GM18907 (cell line): Measurements from ENCODE around the gene NPAS2.

ENCODE experiments used
- ATAC-seq: cut with Tn5 transposase; IDR thresholded peaks from one replicate; pipeline ENCODE4 v1.9.1; 2021; ENCODE audit warnings: mild to moderate bottlenecking, moderate library complexity; ENCODE audit not compliant: unreplicated experiment

The NPAS2 gene

GRCh38 chr2:100962366-100963025 lies 142.6 kb downstream of the NPAS2 start:
- ATAC-seq = no peak

DNA sequence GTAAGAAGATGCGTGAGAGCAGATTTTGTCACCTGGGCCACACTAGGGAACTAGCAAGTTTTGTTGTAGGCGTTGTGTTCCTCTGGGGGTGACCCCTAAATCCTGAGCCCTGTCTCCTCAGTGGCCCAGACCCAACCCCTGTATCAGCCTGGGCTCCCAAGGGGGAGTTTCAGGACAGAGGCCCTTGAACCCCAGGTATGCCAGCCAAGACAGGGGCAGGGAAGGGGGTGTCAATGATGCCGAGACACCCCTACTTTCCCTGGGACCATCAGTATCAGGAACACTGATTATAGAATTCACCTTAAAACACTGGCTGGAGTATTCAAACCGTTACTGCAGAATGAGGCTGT lies 143.1 kb downstream of the NPAS2 start:
- ATAC-seq = no peak

GRCh38 chr2:100964222-100964621 lies 144.3 kb downstream of the NPAS2 start:
- no peak for ATAC-seq

- no peak for ATAC-seq
Observed at GRCh38 chr2:100964681-100965169, 144.8 kb downstream of the NPAS2 start.

DNA sequence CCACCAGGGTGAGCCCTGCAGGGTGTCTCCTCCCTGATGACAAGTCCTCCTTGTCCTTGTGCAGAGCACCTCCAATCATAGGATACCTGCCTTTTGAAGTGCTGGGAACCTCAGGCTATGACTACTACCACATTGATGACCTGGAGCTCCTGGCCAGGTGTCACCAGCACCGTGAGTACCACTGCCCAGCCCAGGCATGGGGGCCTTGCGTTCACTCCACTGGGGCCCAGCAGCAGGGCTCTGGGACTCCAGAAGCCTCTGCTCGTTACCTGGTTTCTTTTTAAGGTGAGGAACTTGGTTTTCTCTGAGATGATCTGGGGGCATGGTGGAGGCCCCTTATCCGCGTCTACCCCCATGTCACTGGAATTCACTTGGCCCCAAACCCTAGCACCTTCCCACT lies 145.7 kb downstream of the NPAS2 start:
- ATAC-seq = no peak

- no peak for ATAC-seq
Observed at GRCh38 chr2:100967716-100968115, 147.8 kb downstream of the NPAS2 start.

- no peak for ATAC-seq
Observed at GRCh38 chr2:100968146-100969145, 148.5 kb downstream of the NPAS2 start.

DNA sequence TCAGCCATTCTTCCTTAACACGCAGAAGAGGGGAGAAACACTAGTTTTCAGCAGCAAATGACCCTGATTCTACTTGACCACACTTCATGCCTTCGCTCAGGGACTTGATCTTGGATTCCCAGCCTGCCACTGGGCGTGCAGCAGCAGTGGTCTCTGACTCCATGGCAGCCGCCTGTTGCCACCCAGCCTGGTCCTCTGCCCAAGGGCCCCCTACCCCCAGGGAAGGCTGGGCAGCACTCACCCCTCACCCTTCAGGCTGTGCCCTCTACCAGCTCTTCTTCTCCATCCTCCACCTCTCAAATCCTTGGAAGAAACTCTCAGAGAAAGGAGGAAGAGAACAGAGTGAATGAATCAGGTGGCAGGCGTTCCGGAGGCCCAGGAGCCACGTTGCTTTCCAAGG lies 150.1 kb downstream of the NPAS2 start:
- ATAC-seq = no peak

DNA sequence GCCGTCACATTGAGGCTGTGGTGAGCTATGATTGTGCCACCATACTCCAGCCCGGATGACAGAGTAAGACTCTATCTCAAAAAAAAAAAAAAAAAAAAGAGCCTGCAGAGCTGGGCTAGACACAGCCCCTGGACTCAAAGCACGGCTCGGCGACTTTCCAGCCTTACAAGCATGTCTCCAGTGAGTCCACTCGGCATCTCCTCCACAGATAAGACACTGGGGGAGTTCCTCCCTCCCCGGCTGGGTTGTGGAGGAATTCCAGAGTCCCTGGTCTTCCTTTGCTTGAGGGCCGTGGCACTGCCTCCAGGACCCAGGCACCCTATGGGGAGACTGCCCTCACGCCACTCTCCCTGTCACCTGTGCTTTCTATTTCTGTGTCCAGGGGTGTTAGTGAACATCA lies 151.3 kb downstream of the NPAS2 start:
- ATAC-seq = no peak

GRCh38 chr2:100972452-100972851 lies 152.5 kb downstream of the NPAS2 start:
- ATAC-seq = no peak

- no peak for ATAC-seq
Observed at GRCh38 chr2:100974712-100975520, 155.0 kb downstream of the NPAS2 start.

GRCh38 chr2:100975521-100975785 lies 155.5 kb downstream of the NPAS2 start:
- ATAC-seq = no peak

DNA sequence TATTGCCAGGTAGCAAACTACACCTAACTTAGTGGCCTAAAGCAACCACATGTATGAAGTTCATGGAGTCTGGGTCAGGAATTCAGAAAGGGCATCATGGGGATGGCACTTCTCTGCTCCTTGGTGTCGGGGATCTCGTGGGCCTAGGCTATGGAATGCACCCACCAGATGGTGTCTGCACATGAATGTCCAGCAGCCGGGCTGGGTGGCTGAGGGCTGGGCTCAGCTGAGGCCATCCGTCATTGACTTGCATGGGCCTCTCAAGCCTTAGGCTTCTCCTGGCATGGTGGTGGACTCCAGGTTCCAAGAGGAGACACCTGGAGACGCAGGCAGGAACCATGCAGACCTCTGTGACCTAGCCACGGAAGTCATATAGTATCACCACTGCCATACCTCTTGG lies 156.1 kb downstream of the NPAS2 start:
- no peak for ATAC-seq

DNA sequence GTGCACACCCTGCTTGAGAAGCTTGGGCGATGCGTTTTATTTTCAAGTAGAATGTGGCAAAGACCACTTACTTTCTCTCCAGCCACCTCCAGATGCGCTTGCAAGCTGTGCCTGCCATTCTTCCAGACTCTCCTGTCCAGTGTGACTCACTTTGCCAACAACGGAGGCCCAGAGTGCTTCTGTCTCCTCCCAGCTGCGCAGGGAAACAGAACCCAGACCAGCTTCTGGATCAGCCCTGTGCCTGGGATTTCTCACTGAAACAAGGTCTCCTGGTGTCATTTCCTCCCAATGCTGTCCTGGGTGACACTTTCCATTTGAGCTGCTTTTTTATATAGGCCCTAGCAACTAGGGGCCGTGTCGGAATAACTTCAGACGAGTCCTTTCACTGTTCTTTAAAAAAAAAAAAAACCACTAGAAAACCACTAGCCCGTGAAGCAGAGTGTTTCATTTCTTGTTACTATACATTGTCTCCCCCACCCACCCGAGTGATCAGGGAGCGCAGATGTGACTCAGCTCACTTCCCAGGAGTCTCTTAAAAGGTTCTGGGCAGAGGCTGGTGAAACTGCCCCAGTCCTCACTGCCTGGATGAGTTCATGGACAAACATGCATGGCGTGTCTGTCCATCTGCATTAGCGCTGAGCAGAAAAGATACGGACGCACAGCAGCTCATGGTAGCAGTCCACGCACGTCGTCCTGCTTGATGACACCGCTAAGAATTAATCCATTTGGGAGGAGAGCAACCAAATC lies 156.9 kb downstream of the NPAS2 start:
- peak; percentile 74 for ATAC-seq

- ATAC-seq = no peak
Observed at GRCh38 chr2:100977511-100977910, 157.6 kb downstream of the NPAS2 start.

GRCh38 chr2:100978582-100979191 lies 158.7 kb downstream of the NPAS2 start:
- no peak for ATAC-seq

- ATAC-seq = no peak
Observed at GRCh38 chr2:100980046-100980445, 160.1 kb downstream of the NPAS2 start.

DNA sequence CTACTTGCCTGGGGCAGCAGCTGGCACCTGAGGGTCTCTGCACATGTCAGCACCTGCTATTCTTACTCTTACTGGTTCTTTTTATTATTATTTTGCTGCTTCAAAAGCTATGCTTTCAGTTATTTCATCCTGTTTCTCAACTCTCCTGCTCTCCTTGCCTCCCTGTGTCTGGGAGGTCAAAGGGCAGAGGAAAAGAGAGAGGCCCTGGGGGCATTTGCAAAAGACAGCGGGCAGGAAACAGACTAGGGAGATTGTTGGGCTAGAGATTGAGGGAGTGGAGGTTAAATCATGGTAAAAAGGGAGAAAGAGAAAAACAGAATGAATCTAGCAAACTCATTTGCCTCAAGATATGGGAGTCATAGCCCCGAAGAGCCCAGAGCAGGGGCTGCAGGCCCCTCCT lies 161.1 kb downstream of the NPAS2 start:
- no peak for ATAC-seq

- no peak for ATAC-seq
Observed at GRCh38 chr2:100982431-100982861, 162.5 kb downstream of the NPAS2 start.

DNA sequence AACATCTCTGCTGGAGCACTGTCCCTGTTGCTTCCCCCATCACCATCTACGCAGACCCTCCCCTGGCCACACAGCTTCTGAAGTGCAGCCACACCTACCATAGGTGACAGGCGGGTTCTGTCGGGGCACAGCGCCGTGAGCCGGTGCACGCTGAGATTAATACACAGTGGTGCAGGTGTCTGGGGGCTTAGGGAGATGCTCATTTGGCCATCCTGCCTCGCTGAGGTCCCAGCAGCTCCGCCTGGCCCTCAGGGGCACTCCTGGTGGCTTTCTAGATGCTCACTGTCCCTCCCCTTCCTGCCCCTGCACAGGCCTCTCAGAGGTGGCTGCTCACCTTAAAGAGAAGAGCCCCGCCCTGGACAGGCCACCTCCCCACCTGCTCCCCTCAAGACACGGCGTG lies 163.3 kb downstream of the NPAS2 start:
- no peak for ATAC-seq
